IPS DF 6.9 (cell line): ENCODE measurements around the gene CNIH3.
"Not testable (repeated sequence)": the region's sequence is repeated elsewhere in the genome, so short reads cannot be mapped to it uniquely, and the experiment has no call there.

Experiments
- DNase-seq: peaks from one replicate; pipeline ENCODE4 v3.0.0-alpha.2; 2013; ENCODE audit warnings: low read depth, low spot score
- H3K27ac ChIP-seq: one replicate; pipeline ENCODE4 v1.5.1; 2013; ENCODE audit warnings: low read length, control low read depth
- H3K27me3 ChIP-seq: 2 replicates; pipeline ENCODE4 v1.6.1; 2013; ENCODE audit warnings: mild to moderate bottlenecking, low read length; ENCODE audit not compliant: control insufficient read depth, insufficient read depth
- H3K36me3 ChIP-seq: 2 replicates; pipeline ENCODE4 v1.6.1; 2013; ENCODE audit warnings: low read length; ENCODE audit not compliant: control insufficient read depth, insufficient read depth
- H3K4me1 ChIP-seq: 2 replicates; pipeline ENCODE4 v1.6.1; 2013; ENCODE audit warnings: low read length; ENCODE audit not compliant: control insufficient read depth, insufficient read depth
- H3K4me3 ChIP-seq: 2 replicates; pipeline ENCODE4 v1.5.1; 2013; ENCODE audit warnings: mild to moderate bottlenecking, low read length
- H3K9me3 ChIP-seq: 2 replicates; pipeline ENCODE4 v1.6.1; 2013; ENCODE audit warnings: low read length, inconsistent platforms; ENCODE audit not compliant: control insufficient read depth, insufficient read depth
- WGBS: extraction: QIAGEN DNeasy Blood & Tissue Kit; methylation state at CpG from one replicate; pipeline ENCODE4 v1.1.7; 2013; ENCODE audit warnings: mixed read lengths, missing lambda C conversion rate; ENCODE audit not compliant: insufficient read length, insufficient coverage; 5-methylcytosine and 5-hydroxymethylcytosine counted together

The CNIH3 gene

DNA sequence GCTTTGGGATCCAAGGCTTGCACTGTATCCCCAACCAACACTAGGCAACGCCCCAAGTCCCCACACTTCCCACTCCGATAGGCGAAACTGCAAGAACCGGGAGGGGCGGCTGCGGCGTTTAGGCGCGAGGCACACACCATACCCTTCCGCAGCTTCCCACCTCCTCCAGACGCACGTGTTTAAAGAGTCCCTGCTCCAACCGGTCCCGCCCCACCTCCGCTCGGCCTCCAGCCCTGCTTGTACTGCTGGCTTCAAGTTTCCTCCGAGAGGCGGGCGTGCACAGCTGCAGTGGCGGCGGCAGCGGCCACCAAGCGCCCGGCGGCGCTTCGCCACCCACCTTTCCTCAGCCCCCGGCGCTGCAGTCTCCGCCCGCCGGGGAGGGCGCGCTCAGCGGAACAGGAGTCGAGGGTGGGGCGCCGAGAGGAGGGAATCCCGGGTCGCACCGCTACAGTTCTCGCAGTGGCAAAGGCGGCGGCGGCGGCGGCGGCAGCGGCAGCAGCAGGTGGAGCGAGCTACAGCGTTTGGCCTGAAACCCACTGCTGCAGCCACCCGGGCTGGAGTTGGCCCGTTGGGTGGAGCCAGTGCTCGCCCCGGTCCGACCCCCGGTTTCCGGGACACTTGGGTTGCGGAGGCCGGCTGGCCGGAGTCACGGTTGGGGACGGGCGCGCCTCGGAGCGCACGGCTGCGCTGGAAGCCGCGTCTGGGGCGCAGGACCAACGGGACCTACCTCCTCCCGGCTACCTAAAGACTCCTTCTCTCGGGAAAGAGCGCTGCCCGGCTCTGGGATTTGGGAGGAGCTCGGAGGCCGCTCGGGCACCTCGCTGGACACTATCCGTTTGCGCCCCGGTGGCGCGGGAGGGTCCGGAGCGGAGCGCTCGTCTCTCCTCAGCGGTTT lies at the start of gene CNIH3:
Gene CNIH3 (plus strand): TSS at position 457 of the 895 bp plus-strand sequence. CDS start 858 bp downstream, outside the sequence.
- Histone ChIP-seq H3K27ac (no peak within 1 kb of the TSS), H3K4me1 (peaks cover 4% of the 10 kb centered on the region), H3K27me3 (peaks cover 39% of the 10 kb centered on the region), H3K36me3 (no peaks in the 10 kb centered on the region), H3K4me3 (peak within 1 kb of the TSS; percentile 25; the same call in 1 of the 2 replicates), H3K9me3 (no peaks in the 10 kb centered on the region)
- DNase-seq, result no peak
- no CpG with 5 or more reads among the region's 91 CpGs for WGBS

DNA sequence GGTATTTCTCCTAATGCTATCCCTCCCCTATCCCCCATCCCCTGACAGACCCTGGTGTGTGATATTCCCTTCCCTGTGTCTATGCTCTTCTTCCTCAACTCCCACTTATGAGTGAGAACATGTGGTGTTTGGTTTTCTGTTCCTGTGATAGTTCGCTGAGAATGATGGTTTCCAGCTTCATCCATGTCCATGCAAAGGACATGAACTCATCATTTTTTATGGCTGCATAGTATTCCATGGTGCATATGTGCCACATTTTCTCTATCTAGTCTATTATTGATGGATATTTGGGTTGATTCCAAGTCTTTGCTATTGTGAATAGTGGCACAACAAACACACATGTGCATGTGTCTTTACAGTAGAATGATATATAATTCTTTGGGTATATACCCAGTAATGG lies 49.6 kb upstream of the CNIH3 start:
- not testable (repeated sequence) for H3K36me3 ChIP-seq, H3K4me1 ChIP-seq, H3K27ac ChIP-seq, H3K27me3 ChIP-seq, H3K9me3 ChIP-seq, H3K4me3 ChIP-seq, DNase-seq
- no CpG with 5 or more reads among the region's 1 CpG for WGBS

DNA sequence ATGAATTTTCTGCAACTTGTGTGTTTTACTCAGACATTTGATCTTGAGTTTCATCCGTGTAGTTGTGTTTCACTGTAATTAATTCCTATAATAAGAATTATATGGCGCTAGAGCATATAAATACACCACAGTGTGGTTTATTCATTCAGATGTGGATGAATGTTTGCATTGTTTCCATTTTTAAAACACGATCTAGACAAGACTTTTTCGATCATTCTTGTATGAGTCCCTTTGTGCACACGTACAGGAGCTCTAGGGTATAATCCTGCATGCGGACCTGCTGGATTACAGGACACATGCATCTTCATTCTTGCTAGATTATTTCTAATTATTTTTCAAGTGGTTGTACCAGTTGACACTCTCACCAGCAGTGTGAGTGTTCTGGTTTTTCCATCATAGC lies 46.8 kb upstream of the CNIH3 start:
- Histone ChIP-seq H3K4me3 (no peak overlapping the region), H3K27ac (no peak overlapping the region), H3K9me3 (no peaks in the 10 kb centered on the region), H3K4me1 (no peaks in the 10 kb centered on the region), H3K27me3 (no peaks in the 10 kb centered on the region), H3K36me3 (no peaks in the 10 kb centered on the region)
- no CpG with 5 or more reads among the region's 6 CpGs for WGBS
- no peak for DNase-seq

DNA sequence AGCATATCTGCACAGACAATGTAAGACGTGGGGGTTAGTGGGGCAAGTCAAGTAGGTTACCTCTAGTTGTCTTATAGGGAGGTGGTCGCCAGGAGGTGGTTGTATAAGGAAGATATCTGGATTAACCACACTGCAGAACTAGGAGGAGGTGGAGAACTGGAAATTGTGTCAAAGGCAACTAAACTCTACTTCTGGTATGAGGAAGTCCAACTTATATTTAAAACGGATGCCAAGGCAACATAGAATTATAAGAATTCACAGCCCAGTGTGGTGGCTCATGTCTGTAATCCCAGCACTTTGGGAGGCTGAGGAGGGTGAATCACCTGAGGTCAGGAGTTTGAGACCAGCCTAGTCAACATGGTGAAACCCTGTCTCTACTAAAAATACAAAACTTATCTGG lies 44.1 kb upstream of the CNIH3 start:
- not testable (repeated sequence) for H3K27ac ChIP-seq, H3K4me3 ChIP-seq, H3K27me3 ChIP-seq, H3K36me3 ChIP-seq, H3K9me3 ChIP-seq, H3K4me1 ChIP-seq, DNase-seq
- WGBS, result no CpG with 5 or more reads among the region's 3 CpGs

DNA sequence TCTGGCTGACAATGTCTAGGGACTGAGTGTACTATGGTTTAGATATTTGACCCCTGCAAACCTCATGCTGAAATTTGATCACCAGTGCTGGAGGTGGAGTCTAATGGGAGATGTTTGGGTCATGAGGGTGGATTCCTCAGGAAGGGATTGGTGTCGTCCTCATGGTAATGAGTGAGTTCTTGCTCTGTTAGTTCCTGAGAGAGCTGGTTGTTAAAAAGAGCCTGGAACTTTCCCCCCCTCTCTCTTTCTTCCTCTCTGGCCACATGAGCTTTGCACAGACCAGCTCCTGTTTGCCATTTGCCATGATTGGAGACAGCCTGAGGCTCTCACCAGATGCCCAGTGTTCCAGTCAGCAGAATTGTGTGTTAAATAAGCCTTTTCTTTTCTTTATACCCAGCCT lies 36.6 kb upstream of the CNIH3 start:
- Histone ChIP-seq H3K9me3 (no peaks in the 10 kb centered on the region), H3K36me3 (no peaks in the 10 kb centered on the region), H3K27me3 (no peaks in the 10 kb centered on the region), H3K4me1 (peaks cover 1% of the 10 kb centered on the region; the same call in 1 of the 2 replicates), H3K27ac (no peak overlapping the region), H3K4me3 (no peak overlapping the region)
- no peak for DNase-seq
- no CpG with 5 or more reads among the region's 1 CpG for WGBS

DNA sequence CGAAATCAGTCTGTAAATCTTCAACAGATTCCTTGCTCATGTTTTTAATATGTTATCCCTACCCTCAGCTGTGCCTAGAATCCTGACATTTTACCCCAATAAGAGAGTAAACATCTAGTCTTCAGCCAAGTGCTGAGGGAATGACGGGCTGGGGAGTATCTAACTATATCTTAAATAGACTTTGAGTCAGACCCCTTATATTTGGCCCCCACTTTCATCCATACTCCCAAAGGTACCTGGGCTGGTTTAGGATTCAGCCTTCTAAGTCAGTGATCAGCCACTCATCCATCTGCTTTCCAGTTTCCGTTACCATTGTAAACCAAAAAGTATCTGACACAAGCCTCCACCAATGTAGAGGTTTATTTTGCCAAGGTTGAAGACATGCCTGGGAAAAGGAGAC lies 36.1 kb upstream of the CNIH3 start:
- Histone ChIP-seq H3K4me3 (no peak overlapping the region), H3K27me3 (no peaks in the 10 kb centered on the region), H3K9me3 (no peaks in the 10 kb centered on the region), H3K4me1 (peaks cover 1% of the 10 kb centered on the region; the same call in 1 of the 2 replicates), H3K27ac (no peak overlapping the region), H3K36me3 (no peaks in the 10 kb centered on the region)
- WGBS, result no CpG with 5 or more reads among the region's 3 CpGs
- DNase-seq, result no peak

DNA sequence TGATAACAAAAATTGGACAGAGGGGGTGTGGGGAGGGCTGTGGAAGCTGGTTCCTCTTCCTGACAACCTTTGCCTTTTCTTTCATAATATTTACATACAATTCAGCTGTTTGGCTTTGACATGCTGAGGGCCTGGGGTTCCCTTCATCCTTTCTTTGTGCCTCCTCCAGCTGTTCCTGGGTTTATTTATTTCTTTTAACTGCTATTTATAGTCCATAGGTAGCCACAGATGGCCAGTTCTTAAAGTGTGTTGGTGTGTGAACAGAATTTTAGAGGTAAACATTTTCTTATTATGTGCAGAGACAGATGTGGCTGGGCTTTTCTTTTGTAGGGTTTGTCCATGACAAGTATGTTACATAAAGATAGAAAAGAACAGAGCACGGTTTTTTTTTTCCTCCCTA lies 34.1 kb upstream of the CNIH3 start:
- DNase-seq, result no peak
- WGBS, result no CpG with 5 or more reads among the region's 1 CpG
- no peaks in the 10 kb centered on the region for H3K9me3 ChIP-seq
- no peak overlapping the region for H3K4me3 ChIP-seq
- peaks cover 1% of the 10 kb centered on the region; the same call in 1 of the 2 replicates for H3K4me1 ChIP-seq
- no peaks in the 10 kb centered on the region for H3K27me3 ChIP-seq
- no peaks in the 10 kb centered on the region for H3K36me3 ChIP-seq
- no peak overlapping the region for H3K27ac ChIP-seq

DNA sequence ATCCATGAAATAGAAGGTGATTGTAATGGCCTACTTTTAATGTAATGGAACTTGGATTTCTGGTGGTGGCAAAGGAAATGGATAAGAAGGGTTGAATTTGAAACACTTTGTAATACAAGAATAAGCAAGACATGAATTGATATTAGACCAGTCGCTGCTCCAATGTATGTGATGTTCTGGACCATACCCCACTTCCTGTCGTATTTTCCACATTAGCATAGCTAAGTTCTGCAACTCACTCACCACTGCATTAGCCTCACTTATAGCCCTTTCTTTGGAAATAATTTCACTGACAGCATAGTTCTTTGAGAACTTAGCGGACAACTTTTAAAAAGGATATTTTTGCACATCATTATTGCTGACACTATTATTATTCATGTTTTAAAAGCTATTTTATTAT lies 32.3 kb upstream of the CNIH3 start:
- Histone ChIP-seq H3K27me3 (no peaks in the 10 kb centered on the region), H3K27ac (no peak overlapping the region), H3K4me3 (no peak overlapping the region), H3K4me1 (peaks cover 1% of the 10 kb centered on the region; the same call in 1 of the 2 replicates), H3K9me3 (no peaks in the 10 kb centered on the region), H3K36me3 (no peaks in the 10 kb centered on the region)
- WGBS, result no CpG with 5 or more reads among the region's 3 CpGs
- DNase-seq, result no peak

DNA sequence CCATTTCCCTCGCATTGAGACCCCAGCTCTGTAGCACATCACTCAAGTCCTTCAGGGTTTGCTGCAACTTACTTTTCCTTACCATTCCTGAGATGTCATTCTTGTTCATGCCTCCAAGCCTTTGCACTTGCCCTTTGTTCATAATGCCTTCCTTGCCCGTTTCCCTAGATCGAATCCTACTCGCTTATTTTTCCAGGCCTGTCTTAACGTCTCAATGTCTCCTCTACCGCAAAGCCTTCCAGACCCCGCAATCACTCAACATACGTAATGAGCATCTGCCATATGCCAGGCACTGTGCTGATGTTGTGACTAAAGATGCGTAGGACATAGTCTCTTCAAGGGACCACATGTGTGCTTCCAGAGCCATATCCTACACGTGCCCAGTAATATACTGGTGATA lies 31.1 kb upstream of the CNIH3 start:
- DNase-seq, result no peak
- no peaks in the 10 kb centered on the region for H3K9me3 ChIP-seq
- no CpG with 5 or more reads among the region's 10 CpGs for WGBS
- H3K27ac ChIP-seq, result no peak overlapping the region
- H3K4me1 ChIP-seq, result no peaks in the 10 kb centered on the region
- H3K4me3 ChIP-seq, result no peak overlapping the region
- H3K36me3 ChIP-seq, result no peaks in the 10 kb centered on the region
- H3K27me3 ChIP-seq, result no peaks in the 10 kb centered on the region

DNA sequence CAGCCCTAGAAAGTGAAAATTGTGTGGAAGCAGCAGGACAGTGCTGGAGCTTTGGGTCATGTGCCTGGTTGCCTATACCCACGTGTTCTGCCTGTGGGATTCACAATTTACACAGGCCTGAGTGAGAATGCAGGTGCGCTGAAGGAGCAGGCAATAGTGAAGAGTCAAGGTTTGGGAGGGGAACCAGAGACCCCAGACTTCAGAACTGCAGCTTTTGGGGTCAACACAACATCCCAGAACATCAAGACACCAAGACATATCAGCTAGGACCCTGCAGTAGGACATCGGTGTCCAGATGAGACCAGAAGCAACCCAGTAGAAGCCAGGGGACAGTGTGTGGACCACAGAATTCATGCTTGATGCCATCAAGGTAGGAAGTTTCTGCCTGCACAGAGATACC lies 29.1 kb upstream of the CNIH3 start:
- Histone ChIP-seq H3K4me3 (no peak overlapping the region), H3K27ac (no peak overlapping the region), H3K27me3 (no peaks in the 10 kb centered on the region), H3K4me1 (no peaks in the 10 kb centered on the region), H3K36me3 (no peaks in the 10 kb centered on the region), H3K9me3 (no peaks in the 10 kb centered on the region)
- no peak for DNase-seq
- WGBS, result no CpG with 5 or more reads among the region's 3 CpGs

DNA sequence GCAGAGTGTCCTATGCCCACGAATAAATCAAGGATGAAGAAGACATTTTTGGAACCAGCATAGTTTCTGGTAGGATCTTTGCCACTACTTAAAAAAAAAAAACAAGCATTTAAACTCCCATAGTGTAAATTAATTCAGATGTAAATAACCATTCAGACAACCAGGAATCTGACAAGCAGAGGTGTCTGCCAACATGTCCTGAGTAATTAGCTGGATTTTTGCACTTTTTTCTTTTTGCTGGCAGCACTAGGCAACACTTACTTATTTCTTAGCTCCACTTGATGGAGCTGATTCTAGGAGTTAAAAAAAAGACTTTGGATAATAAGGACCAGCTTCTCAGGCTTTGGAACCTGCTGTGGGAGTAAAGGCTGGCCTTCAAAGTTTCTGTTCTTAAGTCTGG lies 27.6 kb upstream of the CNIH3 start:
- no peak overlapping the region for H3K4me3 ChIP-seq
- no peak overlapping the region for H3K27ac ChIP-seq
- peaks cover 2% of the 10 kb centered on the region; the same call in 1 of the 2 replicates for H3K4me1 ChIP-seq
- H3K36me3 ChIP-seq, result no peaks in the 10 kb centered on the region
- H3K27me3 ChIP-seq, result no peaks in the 10 kb centered on the region
- no peak for DNase-seq
- no CpG with 5 or more reads among the region's 1 CpG for WGBS
- H3K9me3 ChIP-seq, result no peaks in the 10 kb centered on the region
